Endothelial cell of umbilical vein (primary cell): ENCODE results near the gene GNAL.
"Not testable (repeated sequence)": the region's sequence is repeated elsewhere in the genome, so short reads cannot be mapped to it uniquely, and the experiment has no call there.

Source experiments
- POLR2A ChIP-seq: IDR thresholded peaks from 2 replicates; pipeline ENCODE4 v1.6.1; 2012; ENCODE audit warnings: low read depth, mild to moderate bottlenecking, control low read depth, low read length
- TF ChIP-seq, protein P1 (sequence below), 2 donors: IDR thresholded peaks; 1 replicate in 1 of 2; 2 replicates in 1 of 2; pipeline ENCODE4 v1.5.1; 2011; ENCODE audit warnings: low read length in 2 of 2, mild to moderate bottlenecking in 2 of 2, moderate library complexity in 2 of 2, control low read depth in 1 of 2, inconsistent platforms in 1 of 2, low read depth in 1 of 2; ENCODE audit not compliant: insufficient read depth in 1 of 2; ENCODE audit errors: extremely low read depth in 1 of 2

DNA sequence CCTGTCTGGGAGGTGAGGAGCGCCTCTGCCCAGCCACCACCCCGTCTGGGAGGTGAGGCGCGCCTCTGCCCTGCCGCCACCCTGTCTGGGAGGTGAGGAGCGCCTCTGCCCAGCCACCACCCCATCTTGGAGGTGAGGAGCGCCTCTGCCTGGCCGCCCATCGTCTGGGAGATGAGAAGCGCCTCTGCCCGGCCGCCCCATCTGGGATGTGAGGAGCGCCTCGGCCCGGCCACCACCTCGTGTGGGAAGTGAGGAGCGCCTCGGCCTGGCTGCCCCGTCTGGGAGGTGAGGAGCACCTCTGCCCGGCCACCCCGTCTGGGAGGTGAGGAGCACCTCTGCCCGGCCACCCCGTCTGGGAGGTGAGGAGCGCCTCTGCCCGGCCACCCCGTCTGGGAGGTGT is 41.3 kb upstream of the GNAL start:
- not testable (repeated sequence) for TF ChIP-seq POLR2A
- TF ChIP-seq, protein P1, sequence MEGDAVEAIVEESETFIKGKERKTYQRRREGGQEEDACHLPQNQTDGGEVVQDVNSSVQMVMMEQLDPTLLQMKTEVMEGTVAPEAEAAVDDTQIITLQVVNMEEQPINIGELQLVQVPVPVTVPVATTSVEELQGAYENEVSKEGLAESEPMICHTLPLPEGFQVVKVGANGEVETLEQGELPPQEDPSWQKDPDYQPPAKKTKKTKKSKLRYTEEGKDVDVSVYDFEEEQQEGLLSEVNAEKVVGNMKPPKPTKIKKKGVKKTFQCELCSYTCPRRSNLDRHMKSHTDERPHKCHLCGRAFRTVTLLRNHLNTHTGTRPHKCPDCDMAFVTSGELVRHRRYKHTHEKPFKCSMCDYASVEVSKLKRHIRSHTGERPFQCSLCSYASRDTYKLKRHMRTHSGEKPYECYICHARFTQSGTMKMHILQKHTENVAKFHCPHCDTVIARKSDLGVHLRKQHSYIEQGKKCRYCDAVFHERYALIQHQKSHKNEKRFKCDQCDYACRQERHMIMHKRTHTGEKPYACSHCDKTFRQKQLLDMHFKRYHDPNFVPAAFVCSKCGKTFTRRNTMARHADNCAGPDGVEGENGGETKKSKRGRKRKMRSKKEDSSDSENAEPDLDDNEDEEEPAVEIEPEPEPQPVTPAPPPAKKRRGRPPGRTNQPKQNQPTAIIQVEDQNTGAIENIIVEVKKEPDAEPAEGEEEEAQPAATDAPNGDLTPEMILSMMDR (IDR thresholded peaks at IDR 0.05; ENCODE audit: extremely low read depth in 1 of 2, insufficient read depth in 1 of 2, low read depth in 1 of 2, low read length in 2 of 2) = not testable (repeated sequence)
